GM12872 (cell line): ENCODE data around the gene ILF2.

Experiments
- CTCF ChIP-seq: IDR thresholded peaks from 3 replicates; pipeline ENCODE4 v1.5.1; 2011; ENCODE audit warnings: low read depth, mild to moderate bottlenecking, low read length, moderate library complexity; ENCODE audit not compliant: insufficient read depth

The ILF2 gene

DNA sequence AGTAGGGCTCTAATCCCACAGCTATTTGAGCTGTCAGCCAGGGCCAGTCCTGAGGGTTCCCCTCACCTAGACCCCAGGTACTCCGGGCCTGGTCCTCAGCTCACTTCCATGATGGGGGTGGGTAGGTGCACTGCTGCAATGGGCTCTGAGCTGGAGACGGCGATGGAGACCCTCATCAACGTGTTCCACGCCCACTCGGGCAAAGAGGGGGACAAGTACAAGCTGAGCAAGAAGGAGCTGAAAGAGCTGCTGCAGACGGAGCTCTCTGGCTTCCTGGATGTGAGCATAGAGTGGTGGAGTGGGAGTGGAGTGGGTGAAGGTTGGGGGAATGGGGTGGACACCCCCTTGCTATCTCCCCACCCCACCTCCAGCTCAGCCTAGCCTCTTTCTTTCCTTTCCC is 40.4 kb downstream of the ILF2 start:
- TF ChIP-seq CTCF: no peak

- TF ChIP-seq CTCF: no peak
These were observed 40.8 kb downstream of the ILF2 start for GRCh38 chr1:153629971-153630370.

DNA sequence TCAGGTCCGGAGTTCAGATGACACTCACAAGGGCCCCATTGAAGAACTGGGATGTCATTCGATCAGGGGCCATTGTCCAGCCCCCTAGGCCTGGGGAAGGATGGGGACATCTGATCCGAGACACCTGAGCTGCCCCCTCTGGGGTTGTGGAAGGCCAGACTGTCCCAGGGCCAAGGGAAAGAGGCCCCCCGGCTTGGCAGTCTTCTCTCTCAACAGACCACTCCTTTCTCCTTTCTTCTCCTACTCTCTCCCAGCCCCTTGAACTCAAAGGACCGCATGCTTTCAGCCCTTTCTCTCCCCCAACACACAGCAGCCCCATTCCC is 41.5 kb downstream of the ILF2 start:
- no peak for TF ChIP-seq CTCF

DNA sequence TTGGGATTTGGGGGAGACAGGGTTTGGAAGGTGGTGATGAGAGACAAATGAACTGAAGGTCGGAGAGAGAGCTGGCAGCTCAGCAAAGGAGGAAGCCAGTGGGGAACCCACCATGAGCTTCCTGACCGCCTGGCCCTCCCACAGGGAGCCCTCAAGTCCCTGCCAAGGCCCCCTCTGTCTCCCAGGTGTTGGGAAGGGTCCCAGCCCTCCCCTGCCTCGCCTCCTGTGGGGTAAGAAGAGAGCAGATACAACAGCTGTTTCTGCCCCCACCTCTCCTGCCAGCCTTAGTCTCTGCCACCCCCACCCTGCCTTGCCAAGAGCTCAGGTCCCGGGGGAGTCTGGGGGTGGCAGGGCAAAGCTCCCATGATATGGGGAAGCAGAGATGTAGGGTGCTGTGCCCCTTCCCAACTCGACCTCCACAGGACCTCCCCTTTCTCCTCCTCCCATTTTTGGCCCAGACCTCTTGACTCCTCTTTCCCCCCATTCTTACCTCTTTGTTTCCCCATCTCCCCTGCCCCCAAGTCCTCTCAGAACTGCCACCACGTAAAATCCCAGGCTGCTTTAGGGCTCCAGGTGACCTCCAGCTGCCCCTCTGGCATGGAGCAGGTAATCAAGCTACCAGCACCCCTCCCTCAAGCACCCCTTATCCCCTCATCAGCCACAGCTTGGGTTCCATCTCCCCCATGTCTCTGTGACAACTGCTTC is 42.0 kb downstream of the ILF2 start:
- no peak for TF ChIP-seq CTCF

- TF ChIP-seq CTCF: no peak
These were observed 42.8 kb downstream of the ILF2 start, which contains the start of gene S100A1 for GRCh38 chr1:153627715-153628626. S100A1 (plus strand) TSS chr1:153628434; CDS start chr1:153630522, 2,088 bp downstream.

DNA sequence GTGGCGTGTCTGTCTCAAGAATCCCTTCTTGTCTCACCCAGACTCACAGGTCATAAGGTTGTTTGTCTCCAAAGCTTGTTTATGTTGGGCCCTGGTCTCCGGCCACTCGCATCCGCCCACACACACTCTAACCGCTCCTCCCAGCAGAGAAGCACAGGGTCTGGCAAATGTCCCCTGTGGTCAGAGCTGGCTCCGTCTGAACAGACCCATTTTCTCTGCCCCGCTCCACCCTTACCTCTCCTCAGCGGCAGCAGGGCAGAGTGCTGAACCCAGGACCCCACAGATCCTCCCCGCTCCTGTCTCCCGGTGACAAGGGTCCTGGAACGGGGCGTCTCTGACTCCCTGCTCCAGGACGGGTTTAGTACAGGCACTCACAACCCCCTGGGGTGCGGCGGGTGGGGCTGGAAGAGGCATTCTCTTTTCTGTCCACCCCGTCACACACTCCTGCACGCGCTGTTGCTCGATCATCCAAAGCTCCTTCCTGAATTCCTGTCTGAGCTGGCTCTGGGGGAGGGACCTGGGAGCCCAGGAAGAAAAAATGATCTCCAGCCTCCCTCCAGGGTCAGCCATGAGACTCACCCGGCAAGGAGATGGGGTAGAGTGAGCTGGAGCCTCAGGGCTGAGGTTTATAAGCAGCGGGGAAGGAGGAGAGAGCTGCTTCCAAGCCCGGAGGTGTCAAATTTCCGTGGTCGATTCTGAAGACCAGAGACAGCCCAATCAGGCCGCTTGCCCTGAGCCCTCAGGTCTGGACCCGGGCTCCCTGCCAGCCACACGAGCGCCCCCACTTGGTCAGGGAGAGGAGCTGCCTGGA is 43.7 kb downstream of the ILF2 start, which contains the start of gene S100A13:
Gene S100A13 (minus strand): TSS at position 602 of the 811 bp plus-strand sequence. CDS start 1,033 bp downstream, outside the sequence.
- peak; percentile 80 for TF ChIP-seq CTCF

DNA sequence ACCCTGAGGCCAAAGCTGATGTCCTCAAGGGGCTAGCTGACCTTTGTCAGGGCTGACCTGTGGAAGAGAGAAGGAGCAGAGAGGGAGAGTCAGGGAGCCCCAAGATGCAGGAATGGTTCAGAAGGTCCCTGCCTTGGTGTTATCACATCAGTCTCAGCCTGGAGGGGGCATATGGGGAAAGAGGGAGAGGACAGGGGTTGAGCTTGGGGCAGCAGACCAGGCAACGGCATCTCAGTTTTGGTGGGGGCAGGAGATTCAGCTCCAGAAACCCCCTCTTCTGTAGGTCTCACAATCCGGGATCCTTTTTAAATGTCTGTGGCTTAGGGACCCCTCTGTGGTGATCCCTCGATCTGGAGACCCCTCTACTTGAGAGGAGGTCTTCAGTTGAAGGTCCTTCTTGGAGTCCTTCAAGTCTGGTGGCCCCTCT is 44.3 kb downstream of the ILF2 start:
- no peak for TF ChIP-seq CTCF
